Bronchial epithelial cell (primary cell): ENCODE data around the gene WASF3. TPM values are rescaled to one million over a fixed set of nuclear protein-coding genes. Genes with fewer than 3 reads are reported as not detected.

Source experiments
- DNase-seq: peaks from one replicate; pipeline ENCODE4 v3.0.0-alpha.2; 2010; ENCODE audit warnings: low read depth
- FAIRE-seq: peaks from 2 replicates; lab custom pipeline; 2011; peaks lifted over from hg19 to GRCh38; lab: Jason Lieb, UNC
- H3K27me3 ChIP-seq: 2 replicates; pipeline ENCODE4 v1.5.1; 2011; ENCODE audit warnings: low read length; ENCODE audit not compliant: control insufficient read depth, insufficient read depth
- H3K36me3 ChIP-seq: 2 replicates; pipeline ENCODE4 v1.5.1; 2011; ENCODE audit warnings: low read length; ENCODE audit not compliant: control insufficient read depth, insufficient read depth
- H3K4me3 ChIP-seq: 2 replicates; pipeline ENCODE4 v1.5.1; 2011; ENCODE audit warnings: mild to moderate bottlenecking, low read depth, low read length, control low read depth
- CTCF ChIP-seq: IDR thresholded peaks from 2 replicates; pipeline ENCODE4 v1.5.1; 2011; ENCODE audit warnings: mild to moderate bottlenecking, moderate library complexity, low read length, control low read depth, inconsistent platforms; ENCODE audit not compliant: insufficient read depth, severe bottlenecking
- total RNA-seq: library from RNA; depleted of rRNA; stranded (reverse); fragments of >200 nt; gene quantifications from 2 replicates; pipeline ENCODE4 v1.2.1, GENCODE V29; 2014

Gene WASF3
- total RNA-seq, 1 donor from 2014 or later, result 4.5 TPM

GRCh38 chr13:26562512-26562890, 5.0 kb downstream of the WASF3 start:
- FAIRE-seq (no peak), DNase-seq (no peak)
- TF ChIP-seq CTCF, result no peak
- no peaks in the 10 kb centered on the region for H3K27me3 ChIP-seq
- no peak overlapping the region for H3K4me3 ChIP-seq
- H3K36me3 ChIP-seq, result no peaks in the 10 kb centered on the region

- DNase-seq (no peak), FAIRE-seq (no peak)
- Histone ChIP-seq H3K4me3 (no peak overlapping the region), H3K36me3 (no peaks in the 10 kb centered on the region), H3K27me3 (no peaks in the 10 kb centered on the region)
- TF ChIP-seq CTCF, result no peak
Measured at GRCh38 chr13:26563713-26564112, 6.2 kb downstream of the WASF3 start.

GRCh38 chr13:26568132-26568815, 10.8 kb downstream of the WASF3 start:
- DNase-seq (no peak), FAIRE-seq (no peak)
- Histone ChIP-seq H3K4me3 (no peak overlapping the region), H3K36me3 (no peaks in the 10 kb centered on the region), H3K27me3 (no peaks in the 10 kb centered on the region)
- TF ChIP-seq CTCF, result no peak

GRCh38 chr13:26571518-26571917, 14.0 kb downstream of the WASF3 start:
- FAIRE-seq (no peak), DNase-seq (no peak)
- H3K4me3 ChIP-seq, result no peak overlapping the region
- no peak for TF ChIP-seq CTCF
- H3K36me3 ChIP-seq, result no peaks in the 10 kb centered on the region
- H3K27me3 ChIP-seq, result no peaks in the 10 kb centered on the region

- DNase-seq (no peak), FAIRE-seq (no peak)
- no peaks in the 10 kb centered on the region for H3K27me3 ChIP-seq
- H3K36me3 ChIP-seq, result no peaks in the 10 kb centered on the region
- H3K4me3 ChIP-seq, result no peak overlapping the region
- TF ChIP-seq CTCF, result no peak
Measured at GRCh38 chr13:26575244-26575643, 17.8 kb downstream of the WASF3 start.

GRCh38 chr13:26579580-26579979, 22.1 kb downstream of the WASF3 start:
- Histone ChIP-seq H3K36me3 (no peaks in the 10 kb centered on the region), H3K4me3 (no peak overlapping the region), H3K27me3 (no peaks in the 10 kb centered on the region)
- DNase-seq (no peak), FAIRE-seq (no peak)
- no peak for TF ChIP-seq CTCF
